ENCODE data around the gene KCNMA1. TPM values are rescaled to one million over a fixed set of nuclear protein-coding genes. Genes with fewer than 3 reads are reported as not detected.

KCNMA1 gene
- total RNA-seq, 4 donors from 2014 or later, result 66.8 to 96.5 (median 78.9) TPM

DNA sequence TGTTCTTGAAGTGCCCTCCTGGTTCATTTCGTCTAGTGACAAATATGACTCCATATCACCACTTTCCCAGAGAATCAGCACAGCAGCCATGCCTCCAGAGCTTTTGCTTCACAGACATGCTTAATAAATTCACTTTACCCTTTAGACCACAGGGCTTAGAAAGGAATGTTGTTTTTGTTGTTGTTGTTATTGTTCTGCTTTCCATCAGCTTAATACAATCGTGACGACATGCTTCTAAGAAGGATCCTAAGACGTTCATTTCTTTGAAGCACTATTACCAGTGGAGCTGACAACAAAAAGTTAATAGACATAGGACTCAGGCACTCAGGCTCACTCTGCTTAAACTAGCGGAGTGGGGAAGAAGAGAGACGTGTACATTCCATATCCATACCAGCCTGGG is 418.6 kb downstream of the KCNMA1 start:
- no peak for ATAC-seq
- intact Hi-C loops (cut with DNase I; ENCODE audit: low total_unique reads), result no loop called here
- H3K9me3 ChIP-seq, result no peaks in the 10 kb centered on the region

DNA sequence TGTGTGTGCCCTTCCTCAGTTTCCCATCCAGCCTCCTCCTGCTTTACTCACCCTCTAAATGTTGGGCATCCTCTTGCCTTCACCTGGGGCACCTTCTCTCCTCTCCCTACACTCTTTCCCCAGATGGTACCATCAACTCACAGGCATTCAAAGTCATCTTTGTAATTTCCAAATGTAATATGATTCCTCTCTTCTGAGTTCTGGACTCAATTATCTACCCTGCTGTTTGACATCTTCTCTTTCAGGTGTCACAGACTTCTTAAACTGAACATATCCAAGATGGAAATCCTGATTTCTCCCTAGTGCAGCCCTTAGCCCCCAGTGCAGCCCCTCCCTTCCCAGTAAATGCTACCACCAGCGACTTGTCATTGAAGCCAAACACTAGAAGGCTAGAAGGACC is 422.8 kb downstream of the KCNMA1 start:
- in situ Hi-C loops (cut with MboI; ENCODE audit: low sequenced_read_pairs in 4 of 4) (no loop called here), intact Hi-C loops (cut with DNase I; ENCODE audit: low total_unique reads) (no loop called here)
- no peak for ATAC-seq
- no peak for TF ChIP-seq POLR2A (IDR thresholded peaks at IDR 0.05)
- TF ChIP-seq, protein P1, sequence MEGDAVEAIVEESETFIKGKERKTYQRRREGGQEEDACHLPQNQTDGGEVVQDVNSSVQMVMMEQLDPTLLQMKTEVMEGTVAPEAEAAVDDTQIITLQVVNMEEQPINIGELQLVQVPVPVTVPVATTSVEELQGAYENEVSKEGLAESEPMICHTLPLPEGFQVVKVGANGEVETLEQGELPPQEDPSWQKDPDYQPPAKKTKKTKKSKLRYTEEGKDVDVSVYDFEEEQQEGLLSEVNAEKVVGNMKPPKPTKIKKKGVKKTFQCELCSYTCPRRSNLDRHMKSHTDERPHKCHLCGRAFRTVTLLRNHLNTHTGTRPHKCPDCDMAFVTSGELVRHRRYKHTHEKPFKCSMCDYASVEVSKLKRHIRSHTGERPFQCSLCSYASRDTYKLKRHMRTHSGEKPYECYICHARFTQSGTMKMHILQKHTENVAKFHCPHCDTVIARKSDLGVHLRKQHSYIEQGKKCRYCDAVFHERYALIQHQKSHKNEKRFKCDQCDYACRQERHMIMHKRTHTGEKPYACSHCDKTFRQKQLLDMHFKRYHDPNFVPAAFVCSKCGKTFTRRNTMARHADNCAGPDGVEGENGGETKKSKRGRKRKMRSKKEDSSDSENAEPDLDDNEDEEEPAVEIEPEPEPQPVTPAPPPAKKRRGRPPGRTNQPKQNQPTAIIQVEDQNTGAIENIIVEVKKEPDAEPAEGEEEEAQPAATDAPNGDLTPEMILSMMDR (IDR thresholded peaks at IDR 0.05 in 4 of 5, conservative IDR thresholded peaks at IDR 0.05 in 1 of 5), result no peak
- Histone ChIP-seq H3K36me3 (no peaks in the 10 kb centered on the region), H3K27ac (no peak overlapping the region), H3K4me1 (peaks cover 0 to 1% of the 10 kb centered on the region in 2 donors), H3K4me3 (no peak overlapping the region), H3K9me3 (no peaks in the 10 kb centered on the region), H3K27me3 (no peaks in the 10 kb centered on the region)
- DNase-seq, result no peak

More for the DNA sequence above, 418.6 kb downstream of the KCNMA1 start:
- peaks cover 7 to 24% of the 10 kb centered on the region in 2 donors for H3K4me1 ChIP-seq
- no peaks in the 10 kb centered on the region for H3K27me3 ChIP-seq
- no peak overlapping the region for H3K4me3 ChIP-seq
- DNase-seq, result no peak
- TF ChIP-seq POLR2A (IDR thresholded peaks at IDR 0.05), result no peak
- TF ChIP-seq, protein P1 (IDR thresholded peaks at IDR 0.05 in 4 of 5, conservative IDR thresholded peaks at IDR 0.05 in 1 of 5), result no peak
- H3K27ac ChIP-seq, result no peak overlapping the region
- H3K36me3 ChIP-seq, result no peaks in the 10 kb centered on the region
- in situ Hi-C loops (cut with MboI; ENCODE audit: low sequenced_read_pairs in 4 of 4), result no loop called here

DNA sequence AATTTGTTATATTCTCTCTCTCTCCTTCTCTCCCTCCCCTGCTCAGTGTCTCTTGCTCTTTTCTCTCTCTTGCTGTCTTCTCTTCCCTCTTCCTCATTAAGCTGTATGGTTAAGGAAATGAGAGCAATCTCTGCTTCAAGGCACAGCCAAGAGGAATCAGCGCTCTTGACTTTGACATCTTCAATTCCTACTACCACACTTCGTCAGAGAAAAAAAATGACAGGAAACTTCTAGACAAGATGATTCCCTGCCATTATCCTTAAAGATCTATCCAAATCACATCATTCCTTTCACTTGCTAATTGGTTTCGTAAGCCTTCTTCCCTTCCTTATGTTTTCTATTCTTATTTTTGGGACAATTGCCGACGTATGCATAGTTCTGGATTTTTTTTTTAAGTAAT is 425.0 kb downstream of the KCNMA1 start:
- TF ChIP-seq, protein P1 (IDR thresholded peaks at IDR 0.05 in 4 of 5, conservative IDR thresholded peaks at IDR 0.05 in 1 of 5), result no peak
- TF ChIP-seq POLR2A (IDR thresholded peaks at IDR 0.05), result no peak
- H3K4me3 ChIP-seq, result no peak overlapping the region
- no peak overlapping the region for H3K27ac ChIP-seq
- H3K36me3 ChIP-seq, result no peaks in the 10 kb centered on the region
- H3K9me3 ChIP-seq, result no peaks in the 10 kb centered on the region
- ATAC-seq, result no peak
- H3K27me3 ChIP-seq, result no peaks in the 10 kb centered on the region
- intact Hi-C loops (cut with DNase I; ENCODE audit: low total_unique reads) (no loop called here), in situ Hi-C loops (cut with MboI; ENCODE audit: low sequenced_read_pairs in 4 of 4) (no loop called here)
- DNase-seq, result no peak
- H3K4me1 ChIP-seq, result peaks cover 0 to 5% of the 10 kb centered on the region in 2 donors

DNA sequence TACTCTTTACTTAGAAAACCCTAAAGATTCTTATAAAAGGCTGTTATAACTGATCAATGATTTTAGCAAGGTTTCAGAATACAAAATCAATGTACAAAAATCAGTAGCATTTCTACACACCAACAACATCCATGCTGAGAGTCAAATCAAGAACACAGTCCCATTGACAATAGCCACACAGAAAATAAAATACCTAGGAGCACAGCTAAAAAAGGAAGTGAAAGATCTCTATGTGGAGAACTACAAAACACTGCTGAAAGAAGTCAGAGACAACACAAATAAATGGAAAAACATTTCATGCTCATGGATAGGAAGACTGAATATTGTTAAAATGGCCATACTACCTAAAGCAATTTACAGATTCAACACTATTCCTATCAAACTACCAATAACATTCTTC is 427.0 kb downstream of the KCNMA1 start:
- Histone ChIP-seq H3K4me3 (no peak overlapping the region), H3K36me3 (no peaks in the 10 kb centered on the region), H3K27me3 (no peaks in the 10 kb centered on the region), H3K9me3 (no peaks in the 10 kb centered on the region), H3K27ac (no peak overlapping the region), H3K4me1 (peaks cover 0 to 5% of the 10 kb centered on the region in 2 donors)
- intact Hi-C loops (cut with DNase I; ENCODE audit: low total_unique reads) (no loop called here), in situ Hi-C loops (cut with MboI; ENCODE audit: low sequenced_read_pairs in 4 of 4) (no loop called here)
- ATAC-seq (no peak), DNase-seq (no peak)
- no peak for TF ChIP-seq POLR2A (IDR thresholded peaks at IDR 0.05)
- TF ChIP-seq, protein P1 (IDR thresholded peaks at IDR 0.05 in 4 of 5, conservative IDR thresholded peaks at IDR 0.05 in 1 of 5), result no peak

DNA sequence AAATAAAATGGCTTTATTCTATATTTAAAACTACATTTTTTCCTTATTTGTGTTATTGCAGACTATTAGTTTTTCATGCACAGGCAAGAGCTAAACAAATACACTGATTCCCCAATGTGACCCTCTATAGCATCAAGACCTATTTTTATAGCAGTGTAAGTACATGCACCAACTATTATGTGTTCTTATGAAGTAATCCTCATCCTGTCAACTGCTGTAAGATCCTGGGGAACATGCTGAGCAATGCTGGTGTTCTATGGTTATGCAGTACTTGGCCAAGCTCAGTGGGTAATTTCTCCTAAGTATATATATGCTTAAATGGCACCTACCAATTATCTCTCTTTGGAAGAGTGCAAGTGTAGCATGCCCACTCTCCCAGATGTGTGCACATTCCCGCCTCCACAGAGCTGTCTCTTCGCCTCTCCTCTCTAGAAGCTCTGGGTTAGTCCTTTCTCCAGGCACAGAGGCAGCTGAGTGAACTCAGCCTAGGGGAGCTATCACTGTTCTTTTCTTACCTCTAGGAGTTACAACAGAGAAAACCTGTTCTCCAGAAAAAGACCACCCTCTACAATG is 428.8 kb downstream of the KCNMA1 start:
- intact Hi-C loops (cut with DNase I; ENCODE audit: low total_unique reads) (no loop called here), in situ Hi-C loops (cut with MboI; ENCODE audit: low sequenced_read_pairs in 4 of 4) (no loop called here)
- TF ChIP-seq, protein P1 (IDR thresholded peaks at IDR 0.05 in 4 of 5, conservative IDR thresholded peaks at IDR 0.05 in 1 of 5), result no peak
- TF ChIP-seq POLR2A (IDR thresholded peaks at IDR 0.05), result no peak
- DNase-seq (no peak), ATAC-seq (no peak)
- H3K9me3 ChIP-seq, result no peaks in the 10 kb centered on the region
- no peaks in the 10 kb centered on the region for H3K27me3 ChIP-seq
- H3K4me1 ChIP-seq, result peaks cover under 1 to 7% of the 10 kb centered on the region in 2 donors
- H3K36me3 ChIP-seq, result no peaks in the 10 kb centered on the region
- H3K4me3 ChIP-seq, result no peak overlapping the region
- no peak overlapping the region for H3K27ac ChIP-seq
